SK-MEL-5 (cell line): ENCODE data around the gene MAN2A2. TPM values are rescaled to one million over a fixed set of nuclear protein-coding genes. Genes with fewer than 3 reads are reported as not detected.

Source experiments
- DNase-seq: peaks from one replicate; pipeline ENCODE4 v3.0.0-alpha.2; 2016; ENCODE audit warnings: low read depth, low spot score
- in situ Hi-C: cut with HindIII; loops from 2 replicates; pipeline ENCODE4 v1.10.0; 2016; ENCODE audit warnings: low sequenced_read_pairs, high pct_unique_total_duplicates, low pct_unique_long_range_greater_than_20kb
- polyA plus RNA-seq, 2 experiments: library from polyadenylated mRNA; depleted of rRNA; stranded (reverse); fragments of >200 nt; gene quantifications; 2 replicates each; pipeline ENCODE4 v1.2.3, GENCODE V29; 2015
- total RNA-seq: library from RNA; depleted of rRNA; stranded (reverse); fragments of >200 nt; shearing (Covaris generic); gene quantifications from 2 replicates; pipeline ENCODE4 v1.2.3, GENCODE V29; 2014; rRNA removed

MAN2A2 gene
- total RNA-seq: 4.7 and 6.8 TPM in 2 replicates
- 45.3 and 46.7 TPM in 2 replicates for polyA plus RNA-seq (2015; cell fraction: cytosol; rRNA removed)
- polyA plus RNA-seq (2015; cell fraction: nucleus; rRNA removed): 280 and 406 TPM in 2 replicates

DNA sequence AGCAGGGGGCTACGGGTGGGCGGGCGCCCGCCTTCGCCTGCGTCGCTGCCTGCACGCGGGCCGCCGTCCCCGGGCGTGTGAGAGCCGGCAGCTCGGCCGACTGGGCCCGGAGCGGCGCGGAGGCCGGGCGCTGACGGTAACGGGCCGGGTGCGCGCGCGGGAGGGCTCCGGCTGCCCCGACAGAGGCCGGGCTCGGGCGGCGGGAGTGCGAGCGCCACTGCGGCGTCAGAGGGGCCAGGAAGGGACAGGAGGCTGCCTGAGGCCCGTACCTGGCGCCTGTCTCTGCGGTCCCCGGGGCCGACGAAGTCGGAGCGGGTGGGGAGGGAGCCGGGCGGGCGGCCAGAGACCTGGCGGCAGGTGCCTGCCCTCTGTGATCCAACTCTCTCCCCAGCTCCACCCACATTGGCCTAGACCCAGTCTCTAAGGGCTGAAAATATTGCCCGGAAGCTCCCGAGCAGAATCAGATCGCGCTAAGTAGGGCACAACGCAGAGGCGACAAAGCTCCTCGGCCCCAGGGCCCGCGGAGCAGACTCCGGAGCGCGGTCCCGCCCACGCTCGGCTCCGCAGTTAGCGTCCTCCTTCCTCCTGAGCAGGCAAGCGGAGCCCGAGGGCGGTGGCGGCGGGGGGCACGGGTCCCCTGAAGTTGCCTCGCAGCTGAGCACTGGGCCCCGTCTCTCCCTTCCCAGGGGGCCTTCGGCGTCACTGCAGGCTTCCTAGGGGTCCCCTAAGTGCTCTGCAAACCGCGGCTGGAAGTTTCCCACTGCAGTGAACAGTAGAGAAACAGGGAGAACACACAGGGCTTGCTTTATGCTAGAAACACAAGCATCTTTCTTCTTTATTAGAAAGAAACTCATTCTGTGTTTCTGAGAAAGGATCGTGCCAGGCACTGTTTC, at the start of gene MAN2A2:
Gene MAN2A2 (plus strand): TSS at position 463 of the 893 bp plus-strand sequence. CDS start 906 bp downstream, outside the sequence.
- in situ Hi-C loops: no loop called here
- peak; percentile 34 for DNase-seq

DNA sequence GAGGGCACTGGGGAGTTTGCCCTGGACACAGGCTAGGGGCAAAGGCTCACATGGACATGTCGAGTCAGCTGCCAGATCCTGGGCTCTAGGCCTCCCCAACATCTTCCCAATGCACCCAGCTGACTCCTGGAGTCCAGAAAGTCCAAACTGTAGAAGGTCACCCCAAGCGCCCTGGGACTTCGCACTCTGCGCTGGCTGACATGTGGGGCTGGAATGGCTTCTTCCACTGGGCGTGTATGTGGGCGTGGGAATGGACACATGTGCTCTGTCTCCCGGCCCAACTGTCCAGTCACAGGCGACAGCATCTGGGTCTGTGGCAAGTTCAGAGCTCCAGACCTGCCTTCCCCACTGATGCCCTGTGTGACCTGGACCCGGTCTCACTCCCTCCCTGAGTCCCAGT, 48.0 kb upstream of the MAN2A2 start:
- DNase-seq: no peak
- in situ Hi-C loops: no loop called here

DNA sequence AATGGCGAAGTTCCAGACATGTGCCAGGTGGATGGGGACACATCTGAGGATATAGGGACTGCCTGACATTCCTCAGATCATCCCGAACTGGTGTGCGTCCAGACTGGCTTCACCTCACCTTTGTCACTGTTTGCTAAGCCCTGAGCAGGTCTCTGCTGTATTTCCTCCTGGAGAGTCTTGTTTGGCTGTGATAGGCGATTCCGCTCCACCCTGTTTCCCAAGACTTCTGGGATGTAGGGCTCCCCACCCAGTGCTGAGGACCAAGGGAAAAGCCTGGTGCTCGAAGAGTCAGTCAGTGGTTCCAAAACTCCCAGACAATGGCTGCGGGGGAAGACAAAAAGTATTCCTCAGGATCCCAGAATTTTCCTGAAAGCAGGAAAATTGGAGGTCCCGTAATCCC, 45.8 kb upstream of the MAN2A2 start:
- in situ Hi-C loops: no loop called here

DNA sequence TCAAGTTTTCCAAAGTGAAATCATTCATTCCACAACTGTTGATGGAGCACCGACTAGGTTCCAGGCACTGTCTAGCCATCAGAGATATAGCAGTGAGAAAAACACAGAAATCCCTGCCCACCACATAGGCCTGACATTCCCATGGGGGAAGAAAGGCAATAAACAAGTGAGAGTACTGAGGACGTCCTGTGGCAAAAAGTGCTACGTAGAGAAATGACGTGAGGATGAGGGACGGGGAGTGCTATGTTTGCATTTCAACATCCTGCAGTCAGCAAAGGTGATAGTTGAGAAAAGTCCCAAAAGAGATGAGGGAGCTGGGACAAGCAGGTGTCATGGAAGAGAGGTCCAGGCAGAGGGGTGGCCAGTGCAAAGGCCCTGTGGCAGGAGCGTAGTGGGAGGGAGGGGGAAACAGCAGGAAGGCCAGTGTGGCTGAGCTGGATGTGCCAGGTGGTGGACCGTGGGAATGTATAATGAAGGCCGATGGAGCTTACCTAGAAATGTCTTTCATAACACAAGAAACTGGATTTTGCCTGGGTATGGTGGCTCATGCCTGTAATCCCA, 45.1 kb upstream of the MAN2A2 start:
- in situ Hi-C loops: no loop called here
- DNase-seq: no peak

More for the DNA sequence above, 45.8 kb upstream of the MAN2A2 start:
- DNase-seq: no peak

DNA sequence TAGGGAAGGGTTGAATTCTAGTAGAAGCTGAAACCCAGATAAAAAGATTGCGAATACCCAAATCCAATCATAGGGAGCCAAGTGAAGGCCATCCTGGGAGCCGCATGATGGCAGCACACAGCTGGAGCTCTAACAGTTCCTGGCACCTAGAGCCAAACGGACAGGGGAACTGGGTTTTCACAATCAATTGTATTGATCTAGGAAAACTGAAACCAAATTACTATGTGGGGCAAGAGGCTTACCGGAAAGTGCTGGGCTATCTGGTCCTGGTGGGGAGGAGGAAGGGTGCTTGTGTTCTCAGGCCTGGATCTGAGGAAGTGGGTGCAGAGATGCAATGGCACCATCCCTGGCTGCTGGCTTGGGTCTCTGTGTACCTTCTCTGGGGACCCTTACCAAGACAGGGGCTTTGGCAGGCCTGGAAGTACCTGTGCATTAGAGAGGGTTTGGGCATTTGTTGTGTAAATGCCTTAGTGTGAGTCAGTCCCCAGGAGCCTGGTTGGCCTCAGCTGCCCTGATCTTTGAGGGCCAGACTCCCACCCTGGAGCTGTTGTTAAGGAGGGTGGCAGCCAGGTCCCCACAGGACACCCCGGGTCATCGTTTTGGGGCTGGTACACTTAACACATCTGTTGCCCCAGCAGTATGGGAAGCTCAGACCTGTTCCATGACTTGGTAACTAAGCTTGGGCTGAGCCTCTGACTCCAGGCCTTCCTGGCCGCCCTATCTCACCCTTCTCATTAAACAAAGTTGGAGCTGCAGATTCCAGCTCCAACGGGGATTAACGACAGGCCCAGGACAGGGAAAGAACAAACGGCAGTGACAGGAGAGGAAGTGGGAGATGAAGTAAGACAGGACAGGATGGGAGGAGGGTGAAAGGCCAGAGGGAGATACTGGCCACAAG, 43.6 kb upstream of the MAN2A2 start:
- in situ Hi-C loops: no loop called here
- peak; percentile 13 for DNase-seq

DNA sequence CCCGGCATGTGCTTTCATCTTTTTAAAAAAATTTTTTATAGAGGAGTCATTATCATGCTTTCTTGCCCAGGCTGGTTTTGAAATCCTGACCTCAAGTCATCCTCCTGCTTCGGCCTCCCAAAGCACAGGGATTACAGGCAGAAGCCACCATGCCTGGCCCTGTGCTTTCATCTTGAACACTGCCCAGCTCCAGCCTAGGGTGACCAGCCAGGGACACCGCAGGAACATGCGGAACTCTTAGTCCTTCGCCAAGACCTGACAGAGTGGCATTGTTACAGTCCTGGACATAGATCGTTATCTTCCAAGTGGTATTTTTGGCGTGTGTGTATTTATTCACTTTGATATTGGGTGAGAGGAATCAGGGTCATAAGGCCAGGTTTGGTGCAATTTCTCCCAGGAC, 42.7 kb upstream of the MAN2A2 start:
- no peak for DNase-seq
- in situ Hi-C loops: no loop called here

DNA sequence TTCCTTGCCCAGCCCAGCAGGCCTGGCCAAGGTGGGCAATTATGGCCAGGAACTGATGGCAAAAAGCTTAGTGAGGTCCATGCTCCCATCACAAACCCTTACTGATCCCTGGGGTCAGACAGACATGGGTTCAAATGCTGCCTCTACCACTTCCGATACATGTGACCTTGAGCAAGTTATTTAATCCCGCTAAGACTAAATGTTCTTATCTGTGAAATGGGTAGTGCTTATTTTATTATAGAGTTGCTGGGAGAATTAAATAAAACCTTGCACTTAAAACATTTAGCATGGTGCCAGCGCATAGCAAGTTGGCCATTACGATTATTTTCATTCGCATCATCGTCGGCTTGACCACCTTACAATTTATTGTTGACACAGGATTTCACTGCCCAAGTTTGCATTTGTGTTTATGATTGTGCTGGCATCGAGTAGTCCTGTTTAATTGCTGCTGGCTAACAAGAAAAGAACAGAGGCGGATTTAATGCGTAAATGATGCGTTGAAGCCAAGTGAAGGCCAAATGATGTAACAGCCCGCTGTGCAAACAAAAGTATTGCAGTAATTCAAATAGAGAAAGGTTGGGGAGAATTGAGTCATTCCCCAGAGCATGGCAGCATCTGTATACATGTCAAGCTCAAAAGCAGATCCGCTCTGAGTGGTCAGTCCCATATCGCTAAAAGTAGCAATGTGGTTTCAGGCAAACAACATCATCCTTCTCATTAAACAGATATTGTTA, 42.0 kb upstream of the MAN2A2 start:
- no peak for DNase-seq
- in situ Hi-C loops: no loop called here

DNA sequence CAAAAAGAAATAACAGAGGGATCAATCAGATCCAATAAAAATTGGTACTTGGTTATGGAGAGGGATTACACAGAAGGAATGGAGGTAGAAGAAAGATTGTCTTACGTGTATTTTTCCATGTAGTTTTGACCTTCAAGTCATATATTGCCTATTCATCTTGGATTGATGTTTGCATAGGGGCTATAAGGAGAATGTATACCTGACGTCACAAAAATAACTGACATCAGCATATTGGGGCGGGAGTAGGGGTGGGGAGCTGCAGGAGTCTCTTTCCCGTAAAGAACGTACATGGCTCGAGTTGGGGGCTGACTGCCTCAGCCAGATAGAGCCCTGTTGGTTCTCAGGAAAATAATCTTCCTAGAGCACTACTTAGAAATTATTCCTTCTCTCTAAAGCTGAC, 40.6 kb upstream of the MAN2A2 start:
- DNase-seq: no peak
- in situ Hi-C loops: no loop called here

DNA sequence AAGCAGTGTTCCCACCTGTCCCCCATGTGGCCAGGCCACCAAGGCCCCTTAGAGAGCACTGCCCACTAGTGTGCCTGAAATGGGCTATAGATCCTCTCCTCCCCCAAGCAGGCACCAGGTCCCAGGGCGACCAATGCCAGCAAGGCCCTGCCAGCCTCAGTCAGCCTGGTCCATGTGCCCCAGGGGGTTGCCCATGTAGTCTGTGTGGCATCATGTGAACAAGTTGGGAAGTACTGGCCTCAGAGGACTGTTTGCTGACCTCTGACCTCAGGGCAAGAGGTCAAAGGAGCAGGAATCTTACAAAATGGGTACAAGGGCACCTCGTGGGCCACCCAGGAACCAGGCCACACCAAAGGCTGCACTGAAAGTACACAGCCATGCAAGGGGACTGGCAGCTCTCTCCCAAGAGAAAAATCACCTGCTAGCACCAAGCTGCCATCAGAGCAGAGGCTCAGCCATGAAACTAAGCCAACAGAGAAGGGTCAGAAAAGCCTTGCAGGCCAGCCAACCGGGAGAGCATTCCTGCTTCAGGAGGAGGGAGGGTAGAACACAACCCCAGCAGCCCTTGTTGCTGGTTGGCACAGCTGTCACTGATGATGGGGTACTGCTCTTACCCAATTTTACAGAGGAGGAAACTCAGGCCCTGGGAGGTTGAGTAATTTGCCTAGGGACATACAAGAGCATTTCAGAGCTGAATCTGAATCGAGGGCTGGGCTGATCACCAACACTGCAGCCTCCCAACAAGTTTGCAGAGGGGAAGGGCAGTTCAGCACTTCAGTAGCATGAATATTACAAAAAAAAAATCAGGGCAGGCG, 39.9 kb upstream of the MAN2A2 start:
- in situ Hi-C loops: no loop called here
- no peak for DNase-seq

DNA sequence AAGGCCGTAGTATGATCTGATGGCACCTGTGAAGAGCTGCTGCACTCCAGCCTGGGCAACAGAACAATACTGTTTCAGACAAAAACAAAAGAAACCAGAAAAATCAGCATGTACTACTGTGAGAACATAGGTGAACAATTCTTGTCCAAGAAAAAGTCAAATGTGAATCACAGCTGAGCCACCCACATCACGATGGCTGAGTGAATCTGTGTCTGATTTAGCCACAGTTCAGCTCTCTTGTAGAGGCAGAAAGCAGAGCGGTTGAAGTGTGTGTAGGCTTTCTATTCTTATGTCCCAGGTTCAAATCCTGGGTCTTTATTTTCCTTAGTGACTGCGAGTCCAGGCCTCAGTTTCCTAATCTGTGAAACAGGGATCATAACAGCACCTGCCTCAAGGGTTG, 39.1 kb upstream of the MAN2A2 start:
- no peak for DNase-seq
- in situ Hi-C loops: no loop called here

DNA sequence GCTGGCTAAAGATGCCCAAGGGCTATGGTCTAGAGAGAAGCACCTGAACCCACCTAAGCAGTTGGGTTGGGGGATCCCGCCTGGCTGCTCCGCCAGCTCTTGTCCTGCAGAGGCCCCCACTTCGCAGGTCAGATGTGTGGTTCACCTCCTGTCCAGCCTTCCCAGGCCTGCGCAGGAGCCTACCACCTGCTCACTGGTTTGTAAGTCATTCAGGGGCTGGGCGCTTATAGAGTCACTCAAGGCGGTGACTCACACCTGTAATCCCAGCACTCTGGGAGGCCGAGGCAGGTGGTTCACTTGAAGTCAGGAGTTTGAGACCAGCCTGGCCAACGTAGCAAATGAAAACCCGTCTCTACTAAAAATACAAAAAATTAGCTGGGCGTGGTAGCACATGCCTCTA, 38.6 kb upstream of the MAN2A2 start:
- DNase-seq: no peak
- in situ Hi-C loops: no loop called here

DNA sequence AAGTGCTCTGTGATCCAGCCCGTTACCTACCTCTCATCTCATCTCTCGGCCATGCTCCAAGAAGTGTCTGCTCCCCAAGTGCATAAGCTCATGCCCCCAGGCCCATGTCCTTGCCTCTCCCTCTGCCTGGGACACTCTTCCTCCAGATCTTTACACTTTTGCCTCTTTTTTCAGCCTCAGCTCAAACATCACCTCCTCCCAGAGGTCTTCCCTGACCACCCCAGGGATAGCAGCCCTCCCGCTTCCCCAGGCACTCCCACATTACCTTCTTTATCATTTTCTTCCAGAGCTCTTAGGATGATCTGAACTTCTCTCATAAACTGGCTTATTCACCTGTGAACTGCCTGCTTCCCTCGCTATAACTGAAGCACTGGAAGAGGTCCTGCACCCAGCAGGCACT, 37.4 kb upstream of the MAN2A2 start:
- in situ Hi-C loops: no loop called here
- DNase-seq: no peak

DNA sequence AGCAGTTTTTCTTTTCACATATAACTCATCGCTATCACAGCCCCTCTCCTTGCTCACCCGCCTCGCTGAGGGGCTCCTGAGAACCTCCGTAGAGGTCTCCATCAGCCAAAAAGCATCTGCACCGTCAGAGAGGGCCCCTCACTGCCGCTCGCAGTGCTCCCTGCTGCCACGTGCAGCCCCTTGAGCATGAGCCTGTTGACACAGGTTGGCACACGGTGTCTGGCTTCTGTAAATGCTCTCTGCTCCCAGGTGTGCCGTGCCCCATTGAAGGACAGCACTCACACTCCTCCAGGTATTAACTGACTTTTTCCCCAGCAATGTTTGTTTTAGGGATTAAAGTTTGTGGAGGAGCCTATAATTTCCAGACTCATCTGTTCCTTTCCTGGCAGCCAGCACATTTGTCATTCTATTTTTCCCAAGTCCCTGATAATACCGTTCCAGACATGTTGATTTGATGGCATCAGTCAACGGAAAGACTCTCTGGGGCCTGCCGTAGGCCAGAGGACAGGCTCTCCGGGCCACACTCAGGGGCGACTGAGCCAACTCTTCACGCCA, 36.9 kb upstream of the MAN2A2 start:
- in situ Hi-C loops: no loop called here
- DNase-seq: no peak

DNA sequence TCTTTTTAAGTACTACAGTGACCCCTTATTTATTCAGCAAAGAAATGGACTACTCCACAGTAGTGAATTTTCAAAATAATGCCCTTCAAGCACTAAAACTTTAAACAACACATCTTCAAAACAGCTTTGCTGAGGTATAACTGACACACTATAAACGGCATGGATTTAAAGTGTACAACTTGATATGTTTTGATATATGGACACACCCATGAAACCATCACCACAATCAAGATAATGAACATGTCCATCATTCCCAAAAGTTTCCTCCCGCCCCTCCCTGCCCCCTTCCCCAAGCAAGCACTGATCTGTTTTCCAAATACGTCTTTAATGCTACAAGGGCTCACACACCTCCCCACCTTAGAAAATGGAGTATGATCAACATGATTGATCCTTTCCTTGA, 36.3 kb upstream of the MAN2A2 start:
- in situ Hi-C loops: no loop called here
- no peak for DNase-seq

DNA sequence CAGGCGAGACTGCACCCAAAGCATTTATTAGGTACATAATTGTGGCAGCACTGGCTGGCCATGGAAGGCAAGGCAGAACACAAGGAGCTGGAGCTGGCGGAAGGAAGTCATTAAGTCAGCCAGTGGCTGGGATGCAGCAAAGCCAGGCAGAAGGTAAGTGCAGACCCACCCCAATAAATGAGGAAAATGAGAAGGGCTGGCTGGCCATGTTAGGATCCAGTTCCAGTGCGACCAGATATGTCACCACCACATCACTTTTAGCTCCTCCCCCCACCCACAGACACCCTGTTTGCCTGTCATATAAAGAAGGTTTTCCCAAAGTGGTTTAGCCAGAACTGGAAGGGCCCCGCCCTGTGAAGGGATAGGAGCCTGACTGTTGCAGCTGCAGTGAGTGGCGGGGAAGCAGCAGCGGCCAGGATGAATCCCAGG, 34.8 kb upstream of the MAN2A2 start, which contains the start of gene FURIN:
Gene FURIN (plus strand): TSS at position 328 of the 429 bp plus-strand sequence. CDS start 7,153 bp downstream, outside the sequence.
- in situ Hi-C loops: no loop called here
- no peak for DNase-seq

DNA sequence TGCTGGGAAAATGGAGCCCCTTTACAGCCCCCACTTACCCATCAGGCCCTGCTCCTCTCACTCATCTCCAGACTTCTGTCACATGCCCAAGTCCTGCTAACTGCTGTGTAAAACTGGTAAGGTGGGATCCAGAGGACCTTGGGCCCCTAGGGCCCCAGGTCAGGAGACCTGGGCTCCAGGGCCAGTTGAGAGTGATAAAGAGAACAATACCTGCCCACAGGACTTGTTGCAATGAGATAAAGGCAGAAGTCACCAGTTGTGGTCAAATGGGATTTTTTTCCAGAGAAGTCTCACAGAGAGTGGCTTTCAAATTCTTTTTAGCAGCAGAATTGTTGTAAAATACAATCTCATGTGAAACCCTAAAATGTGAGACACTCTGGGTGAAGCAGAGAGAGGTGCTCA, 34.0 kb upstream of the MAN2A2 start:
- in situ Hi-C loops: no loop called here

More for the DNA sequence above, 34.0 kb upstream of the MAN2A2 start:
- DNase-seq: no peak
